Measurements from ENCODE around the gene CSE1L.
"Not testable (repeated sequence)": the region's sequence is repeated elsewhere in the genome, so short reads cannot be mapped to it uniquely, and the experiment has no call there.

The CSE1L gene

GRCh38 chr20:49052334-49052733 is 6.2 kb downstream of the CSE1L start:
- no peak for DNase-seq
- in situ Hi-C loops (cut with MboI; ENCODE audit: low pct_unique_long_range_greater_than_20kb, low sequenced_read_pairs): no loop called here

- in situ Hi-C loops (cut with MboI; ENCODE audit: low pct_unique_long_range_greater_than_20kb, low sequenced_read_pairs): no loop called here
- DNase-seq: no peak
These were observed 8.0 kb downstream of the CSE1L start for GRCh38 chr20:49054056-49054643.

GRCh38 chr20:49063279-49063678 is 17.2 kb downstream of the CSE1L start:
- DNase-seq: no peak
- in situ Hi-C loops (cut with MboI; ENCODE audit: low pct_unique_long_range_greater_than_20kb, low sequenced_read_pairs): no loop called here

GRCh38 chr20:49074521-49074920 is 28.4 kb downstream of the CSE1L start:
- no peak for DNase-seq
- in situ Hi-C loops (cut with MboI; ENCODE audit: low pct_unique_long_range_greater_than_20kb, low sequenced_read_pairs): no loop called here

GRCh38 chr20:49078310-49078709 is 32.2 kb downstream of the CSE1L start:
- in situ Hi-C loops (cut with MboI; ENCODE audit: low pct_unique_long_range_greater_than_20kb, low sequenced_read_pairs): no loop called here
- DNase-seq: no peak

- in situ Hi-C loops (cut with MboI; ENCODE audit: low pct_unique_long_range_greater_than_20kb, low sequenced_read_pairs); DNase-seq: not testable (repeated sequence)
These were observed 36.2 kb downstream of the CSE1L start for GRCh38 chr20:49082295-49082694.

- in situ Hi-C loops (cut with MboI; ENCODE audit: low pct_unique_long_range_greater_than_20kb, low sequenced_read_pairs): no loop called here
These were observed 45.0 kb downstream of the CSE1L start for GRCh38 chr20:49091104-49091503.

GRCh38 chr20:49091762-49092161 is 45.6 kb downstream of the CSE1L start:
- in situ Hi-C loops (cut with MboI; ENCODE audit: low pct_unique_long_range_greater_than_20kb, low sequenced_read_pairs): no loop called here
- no peak for DNase-seq

More at GRCh38 chr20:49091104-49091503, 45.0 kb downstream of the CSE1L start:
- DNase-seq: no peak

- DNase-seq: no peak
- in situ Hi-C loops (cut with MboI; ENCODE audit: low pct_unique_long_range_greater_than_20kb, low sequenced_read_pairs): no loop called here
These were observed 50.2 kb downstream of the CSE1L start for GRCh38 chr20:49096203-49096730.

GRCh38 chr20:49097159-49097558 is 51.0 kb downstream of the CSE1L start:
- in situ Hi-C loops (cut with MboI; ENCODE audit: low pct_unique_long_range_greater_than_20kb, low sequenced_read_pairs): no loop called here
- no peak for DNase-seq

- in situ Hi-C loops (cut with MboI; ENCODE audit: low pct_unique_long_range_greater_than_20kb, low sequenced_read_pairs): no loop called here
- DNase-seq: no peak
These were observed 52.0 kb downstream of the CSE1L start for GRCh38 chr20:49098136-49098535.

GRCh38 chr20:49099011-49099410 is 52.9 kb downstream of the CSE1L start:
- in situ Hi-C loops (cut with MboI; ENCODE audit: low pct_unique_long_range_greater_than_20kb, low sequenced_read_pairs): no loop called here

GRCh38 chr20:49100292-49100691 is 54.2 kb downstream of the CSE1L start:
- DNase-seq: not testable (repeated sequence)
- in situ Hi-C loops (cut with MboI; ENCODE audit: low pct_unique_long_range_greater_than_20kb, low sequenced_read_pairs): loop anchor here (10.0 kb wide), 1 partner anchor 65 kb away; no protein-coding TSS in a partner anchor

More at GRCh38 chr20:49099011-49099410, 52.9 kb downstream of the CSE1L start:
- DNase-seq: no peak

GRCh38 chr20:49100972-49101371 is 54.9 kb downstream of the CSE1L start:
- in situ Hi-C loops (cut with MboI; ENCODE audit: low pct_unique_long_range_greater_than_20kb, low sequenced_read_pairs): loop anchor here (10.0 kb wide), 1 partner anchor 64 kb away; no protein-coding TSS in a partner anchor
- DNase-seq: no peak

- in situ Hi-C loops (cut with MboI; ENCODE audit: low pct_unique_long_range_greater_than_20kb, low sequenced_read_pairs): loop anchor here (10.0 kb wide), 1 partner anchor 62 kb away; no protein-coding TSS in a partner anchor
- DNase-seq: no peak
These were observed 56.9 kb downstream of the CSE1L start for GRCh38 chr20:49103019-49103418.

GRCh38 chr20:49103647-49104364 is 57.7 kb downstream of the CSE1L start:
- in situ Hi-C loops (cut with MboI; ENCODE audit: low pct_unique_long_range_greater_than_20kb, low sequenced_read_pairs): loop anchor here (10.0 kb wide), 1 partner anchor 61 kb away; no protein-coding TSS in a partner anchor
- DNase-seq: no peak

GRCh38 chr20:49104365-49104648 is 58.2 kb downstream of the CSE1L start:
- in situ Hi-C loops (cut with MboI; ENCODE audit: low pct_unique_long_range_greater_than_20kb, low sequenced_read_pairs): loop anchor here (10.0 kb wide), 1 partner anchor 60 kb away; no protein-coding TSS in a partner anchor
- DNase-seq: no peak

GRCh38 chr20:49104979-49105547 is 59.0 kb downstream of the CSE1L start:
- in situ Hi-C loops (cut with MboI; ENCODE audit: low pct_unique_long_range_greater_than_20kb, low sequenced_read_pairs): loop anchor here (10.0 kb wide), 1 partner anchor 60 kb away; no protein-coding TSS in a partner anchor
- not testable (repeated sequence) for DNase-seq

GRCh38 chr20:49106328-49106727 is 60.2 kb downstream of the CSE1L start:
- in situ Hi-C loops (cut with MboI; ENCODE audit: low pct_unique_long_range_greater_than_20kb, low sequenced_read_pairs): loop anchor here (10.0 kb wide), 1 partner anchor 58 kb away; no protein-coding TSS in a partner anchor
- no peak for DNase-seq
